GM12864 (cell line): ENCODE results near the gene WHRN.

ENCODE experiments used
- DNase-seq: peaks from one replicate; pipeline ENCODE4 v3.0.0-alpha.2; 2011; ENCODE audit warnings: low read depth
- H3K4me3 ChIP-seq: 2 replicates; pipeline ENCODE4 v1.5.1; 2011; ENCODE audit warnings: mild to moderate bottlenecking, low read depth, low read length, control low read depth
- TF ChIP-seq, protein P1 (sequence below): IDR thresholded peaks from 2 replicates; pipeline ENCODE4 v1.5.1; 2011; ENCODE audit warnings: low read depth, mild to moderate bottlenecking, moderate library complexity, low read length, control low read depth, inconsistent platforms; ENCODE audit errors: missing control alignments

The WHRN gene

DNA sequence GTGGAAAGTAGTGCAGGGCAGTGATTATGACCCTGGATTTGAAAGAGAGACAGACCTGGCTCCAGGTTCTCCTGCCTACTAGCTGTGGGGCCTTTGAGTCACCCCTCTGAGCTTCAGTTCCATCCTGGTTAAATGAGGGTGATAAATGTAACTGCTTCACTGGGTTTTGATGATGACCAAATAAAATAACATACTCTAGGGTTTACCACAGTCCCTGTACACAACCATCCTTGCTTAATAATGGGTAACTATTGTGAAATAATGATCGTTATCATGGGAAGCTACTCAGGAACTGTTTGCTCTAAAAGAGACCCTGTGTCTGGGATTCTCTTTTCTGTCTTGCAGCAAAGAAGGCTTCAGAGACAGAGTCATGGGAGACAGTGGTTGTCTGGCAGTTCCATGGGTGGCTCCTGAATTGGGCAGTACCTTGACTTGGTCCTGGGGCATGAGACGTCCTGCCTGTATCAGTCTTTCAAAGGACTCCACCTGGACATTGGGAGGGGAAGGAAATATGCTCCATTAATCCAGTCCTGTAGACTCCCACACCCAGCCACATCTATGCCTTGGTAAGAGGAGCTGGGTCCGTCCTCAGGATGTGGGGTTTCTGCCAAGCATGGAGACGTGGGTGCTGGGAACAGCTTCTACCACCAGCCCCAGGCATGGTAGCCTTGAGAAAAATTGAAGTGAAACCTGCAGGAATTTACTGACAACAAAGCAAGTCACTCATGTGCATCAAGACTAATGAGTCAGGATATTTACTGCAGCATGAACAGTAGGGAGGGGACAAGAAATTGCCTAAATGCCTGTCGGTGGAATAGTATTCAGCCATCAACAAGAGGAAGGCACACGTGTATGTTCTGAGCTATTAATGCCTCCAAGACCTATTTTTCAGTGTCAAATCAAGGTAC, 140.9 kb downstream of the WHRN start:
- TF ChIP-seq, protein P1, sequence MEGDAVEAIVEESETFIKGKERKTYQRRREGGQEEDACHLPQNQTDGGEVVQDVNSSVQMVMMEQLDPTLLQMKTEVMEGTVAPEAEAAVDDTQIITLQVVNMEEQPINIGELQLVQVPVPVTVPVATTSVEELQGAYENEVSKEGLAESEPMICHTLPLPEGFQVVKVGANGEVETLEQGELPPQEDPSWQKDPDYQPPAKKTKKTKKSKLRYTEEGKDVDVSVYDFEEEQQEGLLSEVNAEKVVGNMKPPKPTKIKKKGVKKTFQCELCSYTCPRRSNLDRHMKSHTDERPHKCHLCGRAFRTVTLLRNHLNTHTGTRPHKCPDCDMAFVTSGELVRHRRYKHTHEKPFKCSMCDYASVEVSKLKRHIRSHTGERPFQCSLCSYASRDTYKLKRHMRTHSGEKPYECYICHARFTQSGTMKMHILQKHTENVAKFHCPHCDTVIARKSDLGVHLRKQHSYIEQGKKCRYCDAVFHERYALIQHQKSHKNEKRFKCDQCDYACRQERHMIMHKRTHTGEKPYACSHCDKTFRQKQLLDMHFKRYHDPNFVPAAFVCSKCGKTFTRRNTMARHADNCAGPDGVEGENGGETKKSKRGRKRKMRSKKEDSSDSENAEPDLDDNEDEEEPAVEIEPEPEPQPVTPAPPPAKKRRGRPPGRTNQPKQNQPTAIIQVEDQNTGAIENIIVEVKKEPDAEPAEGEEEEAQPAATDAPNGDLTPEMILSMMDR, result no peak
- DNase-seq, result no peak
- H3K4me3 ChIP-seq, result no peak overlapping the region

DNA sequence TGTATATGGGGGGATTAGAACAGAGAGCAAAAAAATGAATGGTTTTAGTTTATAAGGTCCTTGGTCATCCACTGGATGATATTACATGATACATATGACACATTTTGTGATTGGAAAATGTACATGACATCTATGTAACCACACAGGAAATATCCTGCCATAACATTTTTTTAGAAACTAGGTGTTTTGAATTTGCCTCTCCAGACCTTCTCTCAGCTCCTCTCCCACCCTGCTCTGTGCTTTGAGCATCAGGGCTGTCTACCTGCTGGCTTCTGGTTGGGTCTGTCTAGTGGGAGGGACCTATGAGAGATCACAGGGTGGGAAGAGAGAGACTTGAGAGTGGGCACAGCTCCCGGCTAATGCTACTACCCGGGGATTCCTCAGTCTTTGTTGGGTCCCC, 141.8 kb downstream of the WHRN start:
- TF ChIP-seq, protein P1, result no peak
- no peak overlapping the region for H3K4me3 ChIP-seq
- DNase-seq, result no peak

DNA sequence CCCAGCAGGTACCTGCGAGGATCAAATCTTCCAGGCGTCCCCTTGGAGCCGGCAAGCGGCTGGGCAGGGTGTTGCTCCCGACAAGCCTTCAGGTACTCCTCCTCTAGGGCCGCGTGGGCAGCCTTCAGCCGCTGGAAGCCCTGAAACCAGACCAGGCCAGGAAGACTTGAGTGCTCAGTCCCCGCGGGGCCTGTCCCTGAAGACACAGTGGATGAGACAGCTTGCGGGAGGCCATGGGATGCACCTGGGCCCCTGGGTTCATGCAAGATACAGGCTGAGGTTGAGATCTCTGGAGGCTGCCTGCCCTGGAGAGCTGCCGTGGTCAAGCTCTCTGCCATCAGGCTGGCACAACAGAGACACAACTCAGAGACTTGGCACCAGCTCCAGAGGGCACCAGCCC, 142.9 kb downstream of the WHRN start:
- TF ChIP-seq, protein P1, result no peak
- no peak for DNase-seq
- H3K4me3 ChIP-seq, result no peak overlapping the region

DNA sequence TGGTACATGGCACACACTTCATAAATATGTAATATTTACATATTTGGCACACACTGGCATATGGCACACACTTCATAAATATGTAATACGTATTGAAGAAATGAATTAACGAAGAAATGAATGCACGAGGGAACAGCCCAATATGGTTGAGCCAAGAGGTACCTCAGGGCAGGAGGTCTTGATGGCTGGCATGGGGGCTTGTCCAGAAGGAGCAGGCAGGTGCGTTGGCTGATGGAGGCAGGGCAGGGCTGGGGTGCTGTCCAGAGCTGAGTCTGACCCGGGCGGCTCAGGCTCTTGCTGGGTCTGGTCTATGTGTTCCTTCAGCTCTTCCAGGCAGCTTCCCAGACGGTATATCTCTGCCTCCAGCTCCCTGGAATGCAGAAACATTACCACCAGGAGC, 143.7 kb downstream of the WHRN start:
- DNase-seq, result no peak
- H3K4me3 ChIP-seq, result no peak overlapping the region
- TF ChIP-seq, protein P1, result no peak

DNA sequence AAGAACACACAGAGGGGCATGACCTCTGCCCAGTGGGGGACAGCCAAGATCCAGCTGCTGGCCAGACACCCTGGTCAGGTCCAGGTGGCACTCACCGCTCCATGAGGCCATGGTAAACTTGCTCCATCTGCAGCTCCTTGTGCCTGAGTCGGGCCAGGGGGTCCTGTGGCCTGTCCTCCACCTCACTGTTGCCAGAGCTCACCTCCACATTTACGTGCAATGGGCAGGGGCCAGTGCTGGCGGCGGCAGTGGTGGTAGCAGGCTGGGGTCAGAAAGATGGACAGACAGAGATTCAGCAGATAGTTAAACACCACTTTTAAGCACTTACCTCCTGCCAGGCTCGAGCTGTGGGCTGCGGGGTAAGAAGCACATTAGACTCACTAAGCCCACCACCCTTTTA, 145.5 kb downstream of the WHRN start:
- DNase-seq, result no peak
- no peak overlapping the region for H3K4me3 ChIP-seq
- TF ChIP-seq, protein P1, result no peak

DNA sequence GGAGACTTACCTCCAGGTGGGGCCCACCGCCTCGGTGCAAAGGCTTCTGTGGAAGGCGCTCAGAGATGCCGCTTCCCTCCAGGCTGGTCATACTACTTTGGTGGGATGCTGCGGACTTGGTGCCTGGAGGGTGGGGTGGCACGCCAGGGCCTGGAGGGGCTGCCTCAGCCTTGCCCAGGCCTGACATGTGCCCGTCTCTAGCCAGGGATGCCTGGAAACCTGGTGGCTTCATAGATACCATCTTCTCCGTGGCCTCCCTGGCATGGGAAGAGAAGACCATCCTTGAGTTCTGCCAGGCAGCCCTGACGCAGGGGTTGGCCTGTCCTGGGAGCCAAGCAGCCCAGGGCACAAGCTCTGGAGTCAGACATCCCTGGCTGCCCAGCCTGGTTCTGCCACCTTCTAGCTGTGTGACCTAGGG, 147.4 kb downstream of the WHRN start:
- TF ChIP-seq, protein P1, result no peak
- H3K4me3 ChIP-seq, result no peak overlapping the region
- no peak for DNase-seq

DNA sequence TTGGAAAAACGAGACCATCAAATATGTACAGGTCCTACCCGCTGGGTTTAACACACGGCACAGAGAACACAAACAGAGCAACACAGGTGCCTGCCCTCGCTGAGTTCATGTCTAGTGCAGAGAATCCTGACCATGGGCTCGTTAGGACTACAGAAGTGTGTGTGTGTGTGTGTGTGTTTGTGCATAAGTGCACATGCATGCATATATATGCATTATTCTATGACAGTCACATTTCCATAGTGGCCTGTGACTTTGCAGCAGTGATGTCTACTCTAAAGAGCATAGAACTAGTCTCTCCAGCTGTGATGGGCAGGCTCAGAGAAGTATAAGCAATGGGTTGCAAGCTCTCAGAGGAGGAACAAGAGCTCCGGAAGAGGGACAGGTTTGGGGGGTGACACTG, 147.9 kb downstream of the WHRN start:
- no peak overlapping the region for H3K4me3 ChIP-seq
- DNase-seq, result no peak
- TF ChIP-seq, protein P1, result no peak
